HG03097 (cell line): ENCODE data around the gene ITGB3.
"Not testable (repeated sequence)": the region's sequence is repeated elsewhere in the genome, so short reads cannot be mapped to it uniquely, and the experiment has no call there.

ENCODE experiments used
- ATAC-seq: cut with Tn5 transposase; IDR thresholded peaks from one replicate; pipeline ENCODE4 v1.9.1; 2021; ENCODE audit not compliant: unreplicated experiment, low FRiP score

ITGB3 gene

GRCh38 chr17:47253541-47254402, at the start of gene ITGB3:
Gene ITGB3 (plus strand): TSS chr17:47253827. CDS start chr17:47253862, 35 bp downstream.
- peak; percentile 67 for ATAC-seq

GRCh38 chr17:47203984-47204721, 49.5 kb upstream of the ITGB3 start:
- no peak for ATAC-seq

GRCh38 chr17:47204722-47205418, 48.8 kb upstream of the ITGB3 start:
- peak; percentile 38 for ATAC-seq

- peak; percentile 47 for ATAC-seq
These were observed 48.1 kb upstream of the ITGB3 start for GRCh38 chr17:47205419-47205963.

- no peak for ATAC-seq
These were observed 46.2 kb upstream of the ITGB3 start for GRCh38 chr17:47207143-47208067.

- no peak for ATAC-seq
These were observed 44.7 kb upstream of the ITGB3 start, which contains the start of gene MYL4 for GRCh38 chr17:47208744-47209488. Gene MYL4 (plus strand): TSS chr17:47209348. CDS start chr17:47209423, 75 bp downstream.

GRCh38 chr17:47209499-47209898, 44.1 kb upstream of the ITGB3 start:
- ATAC-seq: no peak

GRCh38 chr17:47210105-47210504, 43.5 kb upstream of the ITGB3 start:
- no peak for ATAC-seq

- no peak for ATAC-seq
These were observed 42.8 kb upstream of the ITGB3 start for GRCh38 chr17:47210779-47211178.

GRCh38 chr17:47212458-47212857, 41.2 kb upstream of the ITGB3 start:
- no peak for ATAC-seq

- ATAC-seq: no peak
These were observed 40.1 kb upstream of the ITGB3 start for GRCh38 chr17:47213540-47213939.

GRCh38 chr17:47214931-47215330, 38.7 kb upstream of the ITGB3 start:
- ATAC-seq: no peak

- ATAC-seq: not testable (repeated sequence)
These were observed 36.8 kb upstream of the ITGB3 start for GRCh38 chr17:47216821-47217220.

GRCh38 chr17:47217279-47217678, 36.3 kb upstream of the ITGB3 start:
- not testable (repeated sequence) for ATAC-seq

- ATAC-seq: no peak
These were observed 34.7 kb upstream of the ITGB3 start for GRCh38 chr17:47218896-47219430.

GRCh38 chr17:47219621-47220475, 33.8 kb upstream of the ITGB3 start:
- no peak for ATAC-seq

- peak; percentile 48 for ATAC-seq
These were observed 33.1 kb upstream of the ITGB3 start for GRCh38 chr17:47220531-47220999.

GRCh38 chr17:47221154-47221553, 32.5 kb upstream of the ITGB3 start:
- ATAC-seq: no peak
